ENCODE results near the gene SAE1. TPM values are rescaled to one million over a fixed set of nuclear protein-coding genes. Genes with fewer than 3 reads are reported as not detected.
"Not testable (repeated sequence)": the region's sequence is repeated elsewhere in the genome, so short reads cannot be mapped to it uniquely, and the experiment has no call there.

The SAE1 gene
- total RNA-seq, 1 experiment from 2014 or later, result 148 TPM

GRCh38 chr19:47100290-47100689 lies 30.3 kb upstream of the SAE1 start:
- TF ChIP-seq, protein P1, sequence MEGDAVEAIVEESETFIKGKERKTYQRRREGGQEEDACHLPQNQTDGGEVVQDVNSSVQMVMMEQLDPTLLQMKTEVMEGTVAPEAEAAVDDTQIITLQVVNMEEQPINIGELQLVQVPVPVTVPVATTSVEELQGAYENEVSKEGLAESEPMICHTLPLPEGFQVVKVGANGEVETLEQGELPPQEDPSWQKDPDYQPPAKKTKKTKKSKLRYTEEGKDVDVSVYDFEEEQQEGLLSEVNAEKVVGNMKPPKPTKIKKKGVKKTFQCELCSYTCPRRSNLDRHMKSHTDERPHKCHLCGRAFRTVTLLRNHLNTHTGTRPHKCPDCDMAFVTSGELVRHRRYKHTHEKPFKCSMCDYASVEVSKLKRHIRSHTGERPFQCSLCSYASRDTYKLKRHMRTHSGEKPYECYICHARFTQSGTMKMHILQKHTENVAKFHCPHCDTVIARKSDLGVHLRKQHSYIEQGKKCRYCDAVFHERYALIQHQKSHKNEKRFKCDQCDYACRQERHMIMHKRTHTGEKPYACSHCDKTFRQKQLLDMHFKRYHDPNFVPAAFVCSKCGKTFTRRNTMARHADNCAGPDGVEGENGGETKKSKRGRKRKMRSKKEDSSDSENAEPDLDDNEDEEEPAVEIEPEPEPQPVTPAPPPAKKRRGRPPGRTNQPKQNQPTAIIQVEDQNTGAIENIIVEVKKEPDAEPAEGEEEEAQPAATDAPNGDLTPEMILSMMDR (conservative IDR thresholded peaks at IDR 0.05), result no peak
- TF ChIP-seq EZH2 (IDR thresholded peaks at IDR 0.05; ENCODE audit: low read depth), result no peak
- H3K4me1 ChIP-seq (replicated peaks; ENCODE audit: insufficient read depth), result peaks cover 37% of the 10 kb centered on the region
- no peak overlapping the region for H3K27ac ChIP-seq
- no peak overlapping the region for H2AFZ ChIP-seq
- BruUV-seq (replicated peaks), result no TSS peak
- intact Hi-C loops (cut with micrococcal nuclease; ENCODE audit: unreplicated experiment), result no loop called here
- H3K4me2 ChIP-seq, result no peak overlapping the region
- no peak overlapping the region for H3K4me3 ChIP-seq
- ChIA-PET POLR2A (ENCODE audit: unreplicated experiment) (no interaction called here), CTCF (no interaction called here)
- no peaks in the 10 kb centered on the region for H3K27me3 ChIP-seq (ENCODE audit: insufficient read depth, low read depth)
- 0 out of 2 replicates have a peak, but pooled peaks cover 6% of the 10 kb centered on the region for H3K36me3 ChIP-seq (ENCODE audit: low read depth)
- no peak for DNase-seq
- H3F3A ChIP-seq (ENCODE audit: insufficient read depth, low read depth), result peaks cover 48% of the 10 kb centered on the region
- H4K20me1 ChIP-seq (ENCODE audit: insufficient read depth), result 0 out of 2 replicates have a peak, but pooled peaks cover 9% of the 10 kb centered on the region
- H3K79me2 ChIP-seq (ENCODE audit: low read depth), result peaks cover 85% of the 10 kb centered on the region
- no peaks in the 10 kb centered on the region for H3K9me3 ChIP-seq (ENCODE audit: insufficient read depth, low read depth)
- no peaks in the 10 kb centered on the region for H3K9me2 ChIP-seq (ENCODE audit: insufficient read depth)

GRCh38 chr19:47101116-47101515 lies 29.5 kb upstream of the SAE1 start:
- H3K9me2 ChIP-seq (ENCODE audit: insufficient read depth); CTCF ChIA-PET; H3K36me3 ChIP-seq (ENCODE audit: low read depth); H3K27ac ChIP-seq; H3K4me3 ChIP-seq; intact Hi-C loops (cut with micrococcal nuclease; ENCODE audit: unreplicated experiment); DNase-seq; BruUV-seq (replicated peaks); H2AFZ ChIP-seq; H3K4me2 ChIP-seq; H3K9me3 ChIP-seq (ENCODE audit: insufficient read depth, low read depth); H3K27me3 ChIP-seq (ENCODE audit: insufficient read depth, low read depth); POLR2A ChIA-PET (ENCODE audit: unreplicated experiment): not testable (repeated sequence)
- peaks cover 39% of the 10 kb centered on the region for H3F3A ChIP-seq (ENCODE audit: insufficient read depth, low read depth)
- peaks cover 85% of the 10 kb centered on the region for H3K79me2 ChIP-seq (ENCODE audit: low read depth)
- H3K4me1 ChIP-seq (replicated peaks; ENCODE audit: insufficient read depth), result peaks cover 29% of the 10 kb centered on the region
- H4K20me1 ChIP-seq (ENCODE audit: insufficient read depth), result peaks cover 11% of the 10 kb centered on the region; the same call in 1 of the 2 replicates

GRCh38 chr19:47102346-47103060 lies 28.1 kb upstream of the SAE1 start:
- no peaks in the 10 kb centered on the region for H3K9me3 ChIP-seq (ENCODE audit: insufficient read depth, low read depth)
- H3K9me2 ChIP-seq (ENCODE audit: insufficient read depth), result no peaks in the 10 kb centered on the region
- POLR2A ChIA-PET (ENCODE audit: unreplicated experiment), result no interaction called here
- H3F3A ChIP-seq (ENCODE audit: insufficient read depth, low read depth), result peaks cover 41% of the 10 kb centered on the region
- no peak overlapping the region for H3K4me3 ChIP-seq
- H3K27me3 ChIP-seq (ENCODE audit: insufficient read depth, low read depth), result no peaks in the 10 kb centered on the region
- peaks cover 21% of the 10 kb centered on the region; the same call in 1 of the 2 replicates for H4K20me1 ChIP-seq (ENCODE audit: insufficient read depth)
- H3K4me2 ChIP-seq, result no peak overlapping the region
- TF ChIP-seq EZH2 (IDR thresholded peaks at IDR 0.05; ENCODE audit: low read depth), result no peak
- TF ChIP-seq, protein P1 (conservative IDR thresholded peaks at IDR 0.05), result no peak
- no peak overlapping the region for H2AFZ ChIP-seq
- DNase-seq, result no peak
- intact Hi-C loops (cut with micrococcal nuclease; ENCODE audit: unreplicated experiment), result no loop called here
- 0 out of 2 replicates have a peak, but pooled peaks cover 11% of the 10 kb centered on the region for H3K36me3 ChIP-seq (ENCODE audit: low read depth)
- H3K4me1 ChIP-seq (replicated peaks; ENCODE audit: insufficient read depth), result peaks cover 27% of the 10 kb centered on the region
- H3K27ac ChIP-seq, result no peak overlapping the region
- H3K79me2 ChIP-seq (ENCODE audit: low read depth), result peaks cover 88% of the 10 kb centered on the region
- no TSS peak for BruUV-seq (replicated peaks)
- CTCF ChIA-PET, result interaction anchor here (0.7 kb wide), 1 partner anchor 334 kb away, joined by 3 read pairs; no protein-coding TSS in a partner anchor

Measured in PC-9 (cell line).